ENCODE results near the gene B4GALNT2. TPM values are rescaled to one million over a fixed set of nuclear protein-coding genes. Genes with fewer than 3 reads are reported as not detected.
"Not testable (repeated sequence)": the region's sequence is repeated elsewhere in the genome, so short reads cannot be mapped to it uniquely, and the experiment has no call there.

The B4GALNT2 gene
- total RNA-seq, 6 experiments from 2014 or later = not detected

DNA sequence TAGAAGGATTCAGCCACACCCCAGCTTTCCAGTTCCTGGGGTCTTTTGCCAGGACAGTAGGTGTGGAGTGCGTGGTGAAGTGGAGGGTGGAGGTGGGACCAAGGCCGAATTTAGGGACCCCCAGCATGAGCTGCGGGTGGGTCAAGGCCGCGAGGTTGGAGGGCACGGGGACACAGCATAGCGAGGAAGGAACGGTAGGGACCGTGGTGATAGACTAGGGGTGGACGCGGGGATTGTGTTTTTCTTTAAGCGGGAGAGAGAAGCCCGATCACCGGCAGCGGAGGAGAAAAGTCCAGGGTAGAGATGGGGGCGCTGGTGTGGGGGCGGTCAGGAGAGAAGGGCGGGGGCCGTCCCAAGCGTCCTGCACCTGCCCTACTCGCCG, 261 bp upstream of the B4GALNT2 start:
- peaks cover 15% of the 10 kb centered on the region for H3K9me3 Mint-ChIP-seq
- H3K27me3 Mint-ChIP-seq (ENCODE audit: insufficient read depth) = peaks cover 52% of the 10 kb centered on the region
- H3K4me3 Mint-ChIP-seq = peak overlapping the region; percentile 71

DNA sequence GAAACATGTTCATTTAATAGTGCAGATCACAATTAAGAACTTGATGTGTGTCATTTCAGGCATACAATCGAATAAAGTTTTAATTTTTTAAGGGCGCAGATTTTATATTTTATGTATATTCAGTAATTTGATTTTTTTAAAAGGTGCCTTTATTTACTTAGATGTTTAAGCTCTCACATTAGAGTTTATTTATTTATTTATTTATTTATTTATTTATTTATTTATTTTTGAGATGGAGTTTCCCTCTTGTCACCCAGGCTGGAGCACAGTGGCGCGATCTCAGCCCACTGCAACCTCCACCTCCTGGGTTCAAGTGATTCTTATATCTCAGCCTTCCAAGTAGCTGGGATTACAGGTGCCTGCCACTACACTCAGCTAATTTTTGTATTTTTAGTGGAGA, 3.8 kb downstream of the B4GALNT2 start:
- H3K27ac Mint-ChIP-seq = no peak overlapping the region
- no peak overlapping the region for H3K4me3 Mint-ChIP-seq
- H3K36me3 Mint-ChIP-seq (ENCODE audit: low read depth) = no peaks in the 10 kb centered on the region
- no peak for DNase-seq
- peaks cover 33% of the 10 kb centered on the region for H3K27me3 Mint-ChIP-seq (ENCODE audit: insufficient read depth)
- H3K4me1 Mint-ChIP-seq (ENCODE audit: low read depth) = peaks cover 7% of the 10 kb centered on the region; the same call in 1 of the 2 replicates
- TF ChIP-seq, protein P1, sequence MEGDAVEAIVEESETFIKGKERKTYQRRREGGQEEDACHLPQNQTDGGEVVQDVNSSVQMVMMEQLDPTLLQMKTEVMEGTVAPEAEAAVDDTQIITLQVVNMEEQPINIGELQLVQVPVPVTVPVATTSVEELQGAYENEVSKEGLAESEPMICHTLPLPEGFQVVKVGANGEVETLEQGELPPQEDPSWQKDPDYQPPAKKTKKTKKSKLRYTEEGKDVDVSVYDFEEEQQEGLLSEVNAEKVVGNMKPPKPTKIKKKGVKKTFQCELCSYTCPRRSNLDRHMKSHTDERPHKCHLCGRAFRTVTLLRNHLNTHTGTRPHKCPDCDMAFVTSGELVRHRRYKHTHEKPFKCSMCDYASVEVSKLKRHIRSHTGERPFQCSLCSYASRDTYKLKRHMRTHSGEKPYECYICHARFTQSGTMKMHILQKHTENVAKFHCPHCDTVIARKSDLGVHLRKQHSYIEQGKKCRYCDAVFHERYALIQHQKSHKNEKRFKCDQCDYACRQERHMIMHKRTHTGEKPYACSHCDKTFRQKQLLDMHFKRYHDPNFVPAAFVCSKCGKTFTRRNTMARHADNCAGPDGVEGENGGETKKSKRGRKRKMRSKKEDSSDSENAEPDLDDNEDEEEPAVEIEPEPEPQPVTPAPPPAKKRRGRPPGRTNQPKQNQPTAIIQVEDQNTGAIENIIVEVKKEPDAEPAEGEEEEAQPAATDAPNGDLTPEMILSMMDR (IDR thresholded peaks at IDR 0.05) = no peak
- H3K9me3 Mint-ChIP-seq = no peaks in the 10 kb centered on the region

More for the DNA sequence above, 261 bp upstream of the B4GALNT2 start:
- Mint-ChIP-seq H3K36me3 (ENCODE audit: low read depth) (no peaks in the 10 kb centered on the region), H3K27ac (no peak overlapping the region), H3K4me1 (ENCODE audit: low read depth) (peaks cover 7% of the 10 kb centered on the region; the same call in 1 of the 2 replicates)
- TF ChIP-seq, protein P1 (IDR thresholded peaks at IDR 0.05) = no peak
- DNase-seq = no peak

DNA sequence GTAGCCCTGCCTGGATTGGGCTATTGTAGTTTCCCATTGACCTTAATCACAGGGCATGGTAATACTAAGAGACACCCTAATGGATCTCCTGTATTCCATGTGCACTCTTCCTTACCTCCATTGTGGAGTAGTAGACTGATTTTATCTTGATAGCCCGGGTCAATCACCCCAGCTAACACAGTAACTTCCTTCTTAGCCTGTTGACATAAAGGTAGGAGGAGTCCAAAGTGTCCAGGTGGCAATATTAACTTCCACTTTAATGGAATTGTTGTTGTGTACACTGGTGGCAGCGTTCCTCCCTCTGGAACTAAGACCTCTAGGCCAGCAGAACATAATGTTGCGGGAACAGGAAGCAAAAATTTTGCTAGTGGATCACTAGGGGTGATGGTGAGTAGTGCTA, 13.1 kb downstream of the B4GALNT2 start:
- H3K4me1 Mint-ChIP-seq (ENCODE audit: low read depth) = peaks cover 15% of the 10 kb centered on the region
- H3K27ac Mint-ChIP-seq; H3K27me3 Mint-ChIP-seq (ENCODE audit: insufficient read depth); H3K36me3 Mint-ChIP-seq (ENCODE audit: low read depth); DNase-seq; H3K4me3 Mint-ChIP-seq; H3K9me3 Mint-ChIP-seq: not testable (repeated sequence)

DNA sequence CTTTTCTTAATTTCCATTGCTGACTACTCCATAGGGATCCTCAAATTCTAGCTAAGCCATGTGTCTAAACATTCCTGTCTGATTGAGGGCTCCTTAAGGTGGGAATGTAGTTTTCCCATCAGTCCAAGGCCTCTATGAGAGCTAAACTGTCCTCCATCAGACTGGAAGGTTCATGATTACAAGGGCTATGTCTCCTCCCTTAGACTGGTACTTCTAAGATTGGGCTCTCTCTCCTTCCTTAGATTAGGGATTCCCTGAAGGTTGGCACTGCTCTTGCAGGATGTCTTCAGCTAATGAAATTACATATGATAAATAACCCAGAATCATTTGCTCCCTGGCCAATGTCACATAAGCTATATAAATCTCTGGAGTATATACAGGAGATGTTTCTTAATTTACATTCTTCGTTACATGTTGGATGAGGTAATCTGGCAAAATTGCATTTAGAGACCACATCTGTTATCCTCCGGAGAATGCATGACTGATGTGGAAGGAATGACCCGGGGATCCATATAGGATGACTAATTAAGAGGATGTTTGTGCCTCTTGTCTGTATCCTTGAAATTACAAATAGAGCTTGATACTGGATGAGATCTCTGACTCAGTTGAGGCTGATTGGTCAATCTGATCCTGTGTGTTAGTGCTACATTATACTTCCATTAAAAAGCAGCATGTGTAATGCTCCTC, 14.2 kb downstream of the B4GALNT2 start:
- Mint-ChIP-seq H3K36me3 (ENCODE audit: low read depth) (peaks cover 5% of the 10 kb centered on the region), H3K4me1 (ENCODE audit: low read depth) (peaks cover 15% of the 10 kb centered on the region), H3K4me3 (no peak overlapping the region), H3K9me3 (no peaks in the 10 kb centered on the region), H3K27ac (peak overlapping the region; percentile 86), H3K27me3 (ENCODE audit: insufficient read depth) (peaks cover 3% of the 10 kb centered on the region; the same call in 1 of the 2 replicates)
- peak; percentile 99 for DNase-seq
- TF ChIP-seq, protein P1 (IDR thresholded peaks at IDR 0.05) = no peak

DNA sequence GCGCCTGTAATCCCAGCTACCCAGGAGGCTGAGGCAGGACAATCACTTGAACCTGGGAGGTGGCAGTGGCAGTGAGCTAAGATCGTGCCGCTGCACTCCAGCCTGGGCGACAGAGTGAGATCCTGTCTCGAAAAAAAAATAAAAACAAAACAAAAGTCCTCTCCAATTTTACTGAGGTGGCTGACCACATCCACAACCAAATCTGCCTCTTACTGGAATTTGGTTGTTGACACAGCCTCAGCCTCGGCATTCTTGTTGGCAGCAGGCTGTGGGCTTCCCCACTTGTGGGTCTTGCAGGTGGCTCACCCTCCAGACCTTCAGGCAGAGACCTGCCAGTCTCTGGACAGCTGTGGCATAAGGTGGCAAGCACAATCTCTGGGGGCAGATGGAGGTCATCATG, 15.6 kb downstream of the B4GALNT2 start:
- Mint-ChIP-seq H3K27ac (peak overlapping the region; percentile 36; the same call in 1 of the 2 replicates), H3K4me3 (no peak overlapping the region), H3K4me1 (ENCODE audit: low read depth) (peaks cover 15% of the 10 kb centered on the region), H3K9me3 (no peaks in the 10 kb centered on the region), H3K36me3 (ENCODE audit: low read depth) (peaks cover 5% of the 10 kb centered on the region), H3K27me3 (ENCODE audit: insufficient read depth) (peaks cover 5% of the 10 kb centered on the region; the same call in 1 of the 2 replicates)
- DNase-seq = no peak
- TF ChIP-seq, protein P1 (IDR thresholded peaks at IDR 0.05) = no peak

DNA sequence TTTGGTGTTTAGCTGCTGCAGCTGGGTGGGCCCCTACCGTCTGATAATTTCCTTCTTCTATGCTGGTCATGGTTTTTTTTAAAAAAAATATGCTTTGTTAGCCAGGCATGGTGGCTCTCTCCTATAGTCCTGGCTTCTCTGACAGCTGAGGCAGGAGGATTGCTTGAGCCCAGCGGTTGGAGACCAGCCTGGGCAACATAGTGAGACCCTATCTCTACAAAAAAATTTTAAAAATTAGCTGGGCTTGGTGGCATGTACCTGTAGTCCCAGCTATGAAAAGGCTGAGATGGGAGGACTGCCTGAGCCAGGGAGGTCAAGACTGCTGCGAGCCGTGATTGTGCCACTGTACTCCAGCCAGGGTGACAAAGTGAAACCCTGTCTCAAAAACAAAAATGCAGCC, 19.4 kb downstream of the B4GALNT2 start:
- Mint-ChIP-seq H3K27ac (no peak overlapping the region), H3K36me3 (ENCODE audit: low read depth) (no peaks in the 10 kb centered on the region), H3K4me1 (ENCODE audit: low read depth) (peaks cover under 1% of the 10 kb centered on the region; the same call in 1 of the 2 replicates), H3K4me3 (peak overlapping the region; percentile 11; the same call in 1 of the 2 replicates), H3K9me3 (no peaks in the 10 kb centered on the region), H3K27me3 (ENCODE audit: insufficient read depth) (peaks cover 6% of the 10 kb centered on the region)
- TF ChIP-seq, protein P1 (IDR thresholded peaks at IDR 0.05) = no peak
- DNase-seq = no peak
